GM18951 (cell line): ENCODE results near the gene TEX52.

Experiments
- POLR2A ChIP-seq: IDR thresholded peaks from 4 replicates; pipeline ENCODE4 v1.6.1; 2011; ENCODE audit warnings: mild to moderate bottlenecking; ENCODE audit not compliant: insufficient read length, insufficient read depth; ENCODE audit errors: extremely low read depth
- in situ Hi-C: fragments of 300-500 bp; cut with MboI; formaldehyde crosslinking; loops from one replicate; pipeline ENCODE4 v1.12.0; 2022; ENCODE audit warnings: low sequenced_read_pairs, mixed read lengths, inconsistent platforms; ENCODE audit not compliant: unreplicated experiment

Gene TEX52

GRCh38 chr12:2813214-2814185, 43.3 kb downstream of the TEX52 start:
- no peak for TF ChIP-seq POLR2A
- in situ Hi-C loops: no loop called here

- in situ Hi-C loops: no loop called here
- peak; percentile 98 for TF ChIP-seq POLR2A
These were observed 44.3 kb downstream of the TEX52 start, which contains the start of gene ITFG2 for GRCh38 chr12:2812290-2813213. TSS of gene ITFG2 (plus strand) at chr12:2812668. CDS start at chr12:2812761, 93 bp downstream.

GRCh38 chr12:2811801-2812200, 45.0 kb downstream of the TEX52 start:
- in situ Hi-C loops: no loop called here

GRCh38 chr12:2806700-2807099, 50.1 kb downstream of the TEX52 start:
- in situ Hi-C loops: no loop called here
- no peak for TF ChIP-seq POLR2A

More at GRCh38 chr12:2811801-2812200, 45.0 kb downstream of the TEX52 start:
- no peak for TF ChIP-seq POLR2A

GRCh38 chr12:2805143-2805520, 51.7 kb downstream of the TEX52 start:
- in situ Hi-C loops: no loop called here
- no peak for TF ChIP-seq POLR2A

- no peak for TF ChIP-seq POLR2A
- in situ Hi-C loops: no loop called here
These were observed 52.3 kb downstream of the TEX52 start for GRCh38 chr12:2804393-2805142.

- no peak for TF ChIP-seq POLR2A
- in situ Hi-C loops: no loop called here
These were observed 53.0 kb downstream of the TEX52 start for GRCh38 chr12:2803635-2804392.

- in situ Hi-C loops: no loop called here
- TF ChIP-seq POLR2A: no peak
These were observed 55.6 kb downstream of the TEX52 start for GRCh38 chr12:2801044-2801783.

- no peak for TF ChIP-seq POLR2A
- in situ Hi-C loops: no loop called here
These were observed 56.7 kb downstream of the TEX52 start for GRCh38 chr12:2800046-2800570.
